HEK293 (cell line): Measurements from ENCODE around the gene TCEANC2.

Experiments
- CTCF ChIA-PET: fragments of 350-600 bp; formaldehyde crosslinking; extraction: SDS; loops from one replicate; lab custom pipeline; 2021; ENCODE audit warnings: antibody characterized with exemption; lab: Yijun Ruan, JAX
- POLR2A ChIA-PET: fragments of 300-600 bp; formaldehyde crosslinking; extraction: SDS; loops from one replicate; lab custom pipeline; 2020; ENCODE audit warnings: antibody characterized with exemption, inconsistent platforms; lab: Yijun Ruan, JAX
- H3K27ac ChIP-seq: fragments of 200-500 bp; sonication (Bioruptor generic); 2 replicates; pipeline ENCODE4 v1.5.1; 2014; ENCODE audit warnings: low read depth, low read length, control low read depth, inconsistent platforms; ENCODE audit errors: extremely low read depth
- H3K36me3 ChIP-seq, 2 experiments: fragments of 200-500 bp in 1 of 2; sonication (Bioruptor generic) in 1 of 2; 1 replicate in 1 of 2; 2 replicates in 1 of 2; pipeline ENCODE4 v1.5.1; 2014 to 2017; ENCODE audit warnings: inconsistent platforms in 2 of 2, low read length in 2 of 2; ENCODE audit not compliant: control insufficient read depth in 2 of 2, insufficient read depth in 1 of 2
- H3K4me1 ChIP-seq: fragments of 200-500 bp; sonication (Bioruptor generic); 2 replicates; pipeline ENCODE4 v1.5.1; 2014; ENCODE audit warnings: mild to moderate bottlenecking, low read length, inconsistent platforms; ENCODE audit not compliant: control insufficient read depth, insufficient read depth
- H3K4me3 ChIP-seq: 2 replicates; pipeline ENCODE4 v1.5.1; 2011; ENCODE audit warnings: low read depth, mild to moderate bottlenecking, control low read depth, low read length, moderate library complexity
- H3K9me3 ChIP-seq: fragments of 200-500 bp; sonication (Bioruptor generic); 2 replicates; pipeline ENCODE4 v1.5.1; 2014; ENCODE audit warnings: low read depth, low read length, inconsistent platforms; ENCODE audit not compliant: control insufficient read depth, insufficient read depth
- GLI4 ChIP-seq: fragments of 450-650 bp; formaldehyde crosslinking; IDR thresholded peaks from 2 replicates; pipeline ENCODE4 v1.5.1; 2016; ENCODE audit warnings: missing biosample characterization, missing genetic modification characterization
- GLIS1 ChIP-seq: fragments of 450-650 bp; formaldehyde crosslinking; IDR thresholded peaks from 2 replicates; pipeline ENCODE4 v1.5.1; 2016; ENCODE audit warnings: missing biosample characterization, missing genetic modification characterization
- IKZF3 ChIP-seq: fragments of 450-650 bp; IDR thresholded peaks from 2 replicates; pipeline ENCODE4 v1.5.0; 2018; ENCODE audit warnings: missing biosample characterization, mild to moderate bottlenecking, missing genetic modification characterization, moderate library complexity
- KLF16 ChIP-seq: fragments of 450-650 bp; formaldehyde crosslinking; IDR thresholded peaks from 2 replicates; pipeline ENCODE4 v1.5.1; 2017; ENCODE audit warnings: missing biosample characterization, missing genetic modification characterization
- MEIS1 ChIP-seq: sonication (generic); formaldehyde crosslinking; IDR thresholded peaks from 2 replicates; pipeline ENCODE4 v1.8.1; 2022; ENCODE audit warnings: missing genetic modification reagents, mild to moderate bottlenecking, borderline replicate concordance
- SALL2 ChIP-seq: fragments of 450-650 bp; formaldehyde crosslinking; IDR thresholded peaks from 2 replicates; pipeline ENCODE4 v1.5.0; 2017; ENCODE audit warnings: missing biosample characterization, mild to moderate bottlenecking, missing genetic modification characterization, borderline replicate concordance
- SP7 ChIP-seq: fragments of 450-650 bp; formaldehyde crosslinking; IDR thresholded peaks from 2 replicates; pipeline ENCODE4 v1.5.1; 2016; ENCODE audit warnings: missing biosample characterization, missing genetic modification characterization
- ZNF121 ChIP-seq: fragments of 450-650 bp; formaldehyde crosslinking; IDR thresholded peaks from 2 replicates; pipeline ENCODE4 v1.5.1; 2016; ENCODE audit warnings: missing biosample characterization, missing genetic modification characterization
- ZNF266 ChIP-seq: fragments of 450-650 bp; formaldehyde crosslinking; IDR thresholded peaks from 2 replicates; pipeline ENCODE4 v1.5.1; 2016; ENCODE audit warnings: missing biosample characterization, missing genetic modification characterization, low read depth
- ZNF350 ChIP-seq: fragments of 450-650 bp; formaldehyde crosslinking; IDR thresholded peaks from 2 replicates; pipeline ENCODE4 v1.5.0; 2017; ENCODE audit warnings: missing biosample characterization, mild to moderate bottlenecking, missing genetic modification characterization
- ZNF48 ChIP-seq: fragments of 450-650 bp; formaldehyde crosslinking; IDR thresholded peaks from 2 replicates; pipeline ENCODE4 v1.5.1; 2016; ENCODE audit warnings: missing biosample characterization, missing genetic modification characterization
- ZNF521 ChIP-seq: fragments of 450-650 bp; formaldehyde crosslinking; IDR thresholded peaks from 2 replicates; pipeline ENCODE4 v1.5.1; 2017; ENCODE audit warnings: missing biosample characterization, mild to moderate bottlenecking, missing genetic modification characterization
- ZNF658 ChIP-seq: fragments of 450-650 bp; formaldehyde crosslinking; IDR thresholded peaks from 2 replicates; pipeline ENCODE4; 2016; ENCODE audit warnings: missing biosample characterization, missing genetic modification characterization
- ZNF768 ChIP-seq: fragments of 450-650 bp; formaldehyde crosslinking; IDR thresholded peaks from 2 replicates; pipeline ENCODE4 v1.5.1; 2018; ENCODE audit warnings: missing biosample characterization, mild to moderate bottlenecking, missing genetic modification characterization
- ZSCAN30 ChIP-seq: fragments of 450-650 bp; IDR thresholded peaks from 2 replicates; pipeline ENCODE4 v1.5.1; 2018; ENCODE audit warnings: missing biosample characterization, mild to moderate bottlenecking, missing genetic modification characterization, moderate library complexity
- TF ChIP-seq, protein P1 (sequence below): fragments of 450-650 bp; formaldehyde crosslinking; IDR thresholded peaks from 2 replicates; pipeline ENCODE4 v1.5.1; 2016; ENCODE audit warnings: missing biosample characterization, missing genetic modification characterization
- TF ChIP-seq, protein P2 (sequence below): fragments of 450-650 bp; formaldehyde crosslinking; IDR thresholded peaks from 2 replicates; pipeline ENCODE4 v1.5.1; 2016; ENCODE audit warnings: missing biosample characterization, missing genetic modification characterization
- TF ChIP-seq, protein P3 (sequence below): fragments of 450-650 bp; formaldehyde crosslinking; IDR thresholded peaks from 2 replicates; pipeline ENCODE4 v1.5.1; 2017; ENCODE audit warnings: missing biosample characterization, missing genetic modification characterization
- TF ChIP-seq, protein P4 (sequence below): fragments of 450-650 bp; formaldehyde crosslinking; IDR thresholded peaks from 2 replicates; pipeline ENCODE4 v1.5.1; 2016; ENCODE audit warnings: missing biosample characterization, missing genetic modification characterization

Gene TCEANC2

DNA sequence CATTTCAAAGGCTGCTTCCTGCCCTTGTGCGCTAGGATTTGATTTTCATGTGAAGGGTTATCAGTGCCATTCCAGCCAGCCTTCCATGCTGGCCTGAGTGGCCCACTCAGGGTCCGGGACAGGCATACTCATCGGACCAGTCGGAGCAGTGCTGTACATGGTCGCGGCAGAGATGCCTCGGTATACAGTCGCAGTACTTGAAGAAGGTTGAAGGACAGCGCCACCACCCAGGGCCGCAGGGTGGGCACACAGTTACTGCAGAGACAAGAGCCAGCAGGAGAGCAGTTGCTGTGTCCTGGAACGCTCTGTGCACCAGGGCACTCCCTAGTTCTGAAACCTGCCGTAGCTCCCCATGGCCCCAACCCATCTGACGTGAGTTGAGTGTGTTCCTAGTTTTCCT is 44.5 kb upstream of the TCEANC2 start:
- H3K4me1 ChIP-seq: no peaks in the 10 kb centered on the region
- ChIA-PET POLR2A (no interaction called here), CTCF (no interaction called here)
- TF ChIP-seq ZNF48 (tag by site-specific recombination) (no peak), MEIS1 (CRISPR knock-in tag) (no peak), ZNF266 (no peak), ZNF768 (tag by site-specific recombination) (no peak), SALL2 (tag by site-specific recombination) (no peak), ZNF521 (tag by site-specific recombination) (no peak), GLIS1 (tag by site-specific recombination) (no peak), ZNF658 (tag by site-specific recombination) (no peak), KLF16 (no peak)
- TF ChIP-seq, protein P1, sequence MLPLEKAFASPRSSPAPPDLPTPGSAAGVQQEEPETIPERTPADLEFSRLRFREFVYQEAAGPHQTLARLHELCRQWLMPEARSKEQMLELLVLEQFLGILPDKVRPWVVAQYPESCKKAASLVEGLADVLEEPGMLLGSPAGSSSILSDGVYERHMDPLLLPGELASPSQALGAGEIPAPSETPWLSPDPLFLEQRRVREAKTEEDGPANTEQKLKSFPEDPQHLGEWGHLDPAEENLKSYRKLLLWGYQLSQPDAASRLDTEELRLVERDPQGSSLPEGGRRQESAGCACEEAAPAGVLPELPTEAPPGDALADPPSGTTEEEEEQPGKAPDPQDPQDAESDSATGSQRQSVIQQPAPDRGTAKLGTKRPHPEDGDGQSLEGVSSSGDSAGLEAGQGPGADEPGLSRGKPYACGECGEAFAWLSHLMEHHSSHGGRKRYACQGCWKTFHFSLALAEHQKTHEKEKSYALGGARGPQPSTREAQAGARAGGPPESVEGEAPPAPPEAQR (tag by site-specific recombination): no peak
- TF ChIP-seq, protein P2, sequence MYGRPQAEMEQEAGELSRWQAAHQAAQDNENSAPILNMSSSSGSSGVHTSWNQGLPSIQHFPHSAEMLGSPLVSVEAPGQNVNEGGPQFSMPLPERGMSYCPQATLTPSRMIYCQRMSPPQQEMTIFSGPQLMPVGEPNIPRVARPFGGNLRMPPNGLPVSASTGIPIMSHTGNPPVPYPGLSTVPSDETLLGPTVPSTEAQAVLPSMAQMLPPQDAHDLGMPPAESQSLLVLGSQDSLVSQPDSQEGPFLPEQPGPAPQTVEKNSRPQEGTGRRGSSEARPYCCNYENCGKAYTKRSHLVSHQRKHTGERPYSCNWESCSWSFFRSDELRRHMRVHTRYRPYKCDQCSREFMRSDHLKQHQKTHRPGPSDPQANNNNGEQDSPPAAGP (tag by site-specific recombination): no peak
- TF ChIP-seq, protein P3, sequence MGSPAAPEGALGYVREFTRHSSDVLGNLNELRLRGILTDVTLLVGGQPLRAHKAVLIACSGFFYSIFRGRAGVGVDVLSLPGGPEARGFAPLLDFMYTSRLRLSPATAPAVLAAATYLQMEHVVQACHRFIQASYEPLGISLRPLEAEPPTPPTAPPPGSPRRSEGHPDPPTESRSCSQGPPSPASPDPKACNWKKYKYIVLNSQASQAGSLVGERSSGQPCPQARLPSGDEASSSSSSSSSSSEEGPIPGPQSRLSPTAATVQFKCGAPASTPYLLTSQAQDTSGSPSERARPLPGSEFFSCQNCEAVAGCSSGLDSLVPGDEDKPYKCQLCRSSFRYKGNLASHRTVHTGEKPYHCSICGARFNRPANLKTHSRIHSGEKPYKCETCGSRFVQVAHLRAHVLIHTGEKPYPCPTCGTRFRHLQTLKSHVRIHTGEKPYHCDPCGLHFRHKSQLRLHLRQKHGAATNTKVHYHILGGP: no peak
- no peak overlapping the region for H3K27ac ChIP-seq
- no peak overlapping the region for H3K4me3 ChIP-seq
- no peaks in the 10 kb centered on the region for H3K36me3 ChIP-seq
- H3K9me3 ChIP-seq: no peaks in the 10 kb centered on the region

DNA sequence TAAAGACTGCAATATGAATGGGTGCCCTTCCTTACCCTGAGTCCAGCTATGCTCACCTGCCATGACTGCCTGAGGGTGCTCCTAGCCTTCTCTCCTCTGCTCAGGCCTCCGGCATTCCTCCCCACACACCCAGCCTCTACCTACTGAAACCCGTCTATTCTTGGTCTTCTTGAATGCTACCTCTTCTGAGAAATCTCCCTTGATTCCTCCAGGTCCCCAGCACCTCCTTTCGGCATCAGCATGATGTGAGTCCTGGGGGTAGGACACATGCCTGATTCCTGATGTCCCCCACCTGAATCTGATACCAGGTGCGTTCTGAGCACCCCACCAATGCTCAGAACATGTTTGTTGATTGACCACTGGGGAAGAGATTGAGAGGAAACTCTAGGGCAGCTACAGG is 44.0 kb upstream of the TCEANC2 start:
- CTCF ChIA-PET: interaction anchor here (0.6 kb wide), 1 partner anchor 50 kb away, joined by 3 read pairs; no protein-coding TSS in a partner anchor
- POLR2A ChIA-PET: no interaction called here
- Histone ChIP-seq H3K36me3 (no peaks in the 10 kb centered on the region), H3K4me1 (no peaks in the 10 kb centered on the region), H3K27ac (no peak overlapping the region), H3K9me3 (no peaks in the 10 kb centered on the region), H3K4me3 (no peak overlapping the region)
- TF ChIP-seq ZSCAN30 (tag by site-specific recombination) (no peak), ZNF350 (tag by site-specific recombination) (no peak), IKZF3 (tag by site-specific recombination) (no peak), SP7 (tag by site-specific recombination) (no peak), ZNF266 (no peak), GLI4 (tag by site-specific recombination) (no peak), ZNF121 (tag by site-specific recombination) (no peak)
- TF ChIP-seq, protein P4, sequence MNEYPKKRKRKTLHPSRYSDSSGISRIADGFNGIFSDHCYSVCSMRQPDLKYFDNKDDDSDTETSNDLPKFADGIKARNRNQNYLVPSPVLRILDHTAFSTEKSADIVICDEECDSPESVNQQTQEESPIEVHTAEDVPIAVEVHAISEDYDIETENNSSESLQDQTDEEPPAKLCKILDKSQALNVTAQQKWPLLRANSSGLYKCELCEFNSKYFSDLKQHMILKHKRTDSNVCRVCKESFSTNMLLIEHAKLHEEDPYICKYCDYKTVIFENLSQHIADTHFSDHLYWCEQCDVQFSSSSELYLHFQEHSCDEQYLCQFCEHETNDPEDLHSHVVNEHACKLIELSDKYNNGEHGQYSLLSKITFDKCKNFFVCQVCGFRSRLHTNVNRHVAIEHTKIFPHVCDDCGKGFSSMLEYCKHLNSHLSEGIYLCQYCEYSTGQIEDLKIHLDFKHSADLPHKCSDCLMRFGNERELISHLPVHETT: no peak
